ENCODE results near the gene LPIN1. TPM values are rescaled to one million over a fixed set of nuclear protein-coding genes. Genes with fewer than 3 reads are reported as not detected.

The LPIN1 gene
- total and polyA plus RNA-seq, 4 experiments from 2014 or later, result 13.3 to 83.9 (median 51.5) TPM

GRCh38 chr2:11715987-11716652 is 30.3 kb upstream of the LPIN1 start:
- CTCF ChIA-PET (ENCODE audit: partially characterized antibody), result no interaction called here
- Mint-ChIP-seq H3K4me3 (no peak overlapping the region), H3K36me3 (no peaks in the 10 kb centered on the region), H3K27me3 (peaks cover 15 to 16% of the 10 kb centered on the region in 2 donors), H3K27ac (no peak overlapping the region), H3K4me1 (peaks cover 0 to 4% (median 1%) of the 10 kb centered on the region in 4 donors), H3K9me3 (no peaks in the 10 kb centered on the region)
- no peak overlapping the region for H3K4me3 ChIP-seq (ENCODE audit: low read length in 2 of 2)
- no peaks in the 10 kb centered on the region for H3K36me3 ChIP-seq (ENCODE audit: insufficient read depth, low read length)
- H3K27me3 ChIP-seq (ENCODE audit: insufficient read depth, low read length), result peaks cover 5% of the 10 kb centered on the region
- no peak overlapping the region for H3K27ac ChIP-seq (ENCODE audit: low read depth, low read length)
- H3K9me3 ChIP-seq (ENCODE audit: control insufficient read depth in 1 of 2, low read length in 2 of 2), result no peaks in the 10 kb centered on the region
- no peak for DNase-seq
- POLR2A ChIA-PET (ENCODE audit: partially characterized antibody), result no interaction called here
- no peaks in the 10 kb centered on the region for H3K4me1 ChIP-seq (ENCODE audit: insufficient read depth, low read length)
- intact Hi-C loops (cut with micrococcal nuclease), result no loop called here

GRCh38 chr2:11716689-11717321 is 29.6 kb upstream of the LPIN1 start:
- Histone ChIP-seq H3K4me1 (ENCODE audit: insufficient read depth, low read length) (no peaks in the 10 kb centered on the region), H3K27me3 (ENCODE audit: insufficient read depth, low read length) (peaks cover 5% of the 10 kb centered on the region), H3K36me3 (ENCODE audit: insufficient read depth, low read length) (no peaks in the 10 kb centered on the region), H3K4me3 (ENCODE audit: low read length in 2 of 2) (no peak overlapping the region), H3K27ac (ENCODE audit: low read depth, low read length) (no peak overlapping the region), H3K9me3 (ENCODE audit: control insufficient read depth in 1 of 2, low read length in 2 of 2) (no peaks in the 10 kb centered on the region)
- H3K27ac Mint-ChIP-seq, result no peak overlapping the region
- H3K27me3 Mint-ChIP-seq, result peaks cover 15 to 16% of the 10 kb centered on the region in 2 donors
- no peaks in the 10 kb centered on the region for H3K9me3 Mint-ChIP-seq
- ChIA-PET CTCF (ENCODE audit: partially characterized antibody) (interaction anchor here (0.8 kb wide), 1 partner anchor 18 kb away, joined by 3 read pairs; no protein-coding TSS in a partner anchor), POLR2A (ENCODE audit: partially characterized antibody) (no interaction called here)
- H3K4me3 Mint-ChIP-seq, result no peak overlapping the region
- no peaks in the 10 kb centered on the region for H3K36me3 Mint-ChIP-seq
- DNase-seq, result no peak
- peaks cover 0 to 4% (median 1%) of the 10 kb centered on the region in 4 donors for H3K4me1 Mint-ChIP-seq
- intact Hi-C loops (cut with micrococcal nuclease), result no loop called here

- Histone ChIP-seq H3K27me3 (ENCODE audit: insufficient read depth, low read length) (peaks cover 5% of the 10 kb centered on the region), H3K36me3 (ENCODE audit: insufficient read depth, low read length) (no peaks in the 10 kb centered on the region), H3K27ac (ENCODE audit: low read depth, low read length) (no peak overlapping the region), H3K4me1 (ENCODE audit: insufficient read depth, low read length) (no peaks in the 10 kb centered on the region), H3K9me3 (ENCODE audit: control insufficient read depth in 1 of 2, low read length in 2 of 2) (no peaks in the 10 kb centered on the region), H3K4me3 (ENCODE audit: low read length in 2 of 2) (no peak overlapping the region)
- H3K27ac Mint-ChIP-seq, result no peak overlapping the region
- no peaks in the 10 kb centered on the region for H3K36me3 Mint-ChIP-seq
- peaks cover 0 to 4% (median 1%) of the 10 kb centered on the region in 4 donors for H3K4me1 Mint-ChIP-seq
- intact Hi-C loops (cut with micrococcal nuclease), result no loop called here
- peaks cover 15 to 19% of the 10 kb centered on the region in 2 donors for H3K27me3 Mint-ChIP-seq
- no peak overlapping the region for H3K4me3 Mint-ChIP-seq
- no peak for DNase-seq
- ChIA-PET CTCF (ENCODE audit: partially characterized antibody) (interaction anchor here (0.8 to 1.7 kb wide), 3 partner anchors 9 to 61 kb away, joined by 3 to 6 read pairs (median 3); no protein-coding TSS in a partner anchor), POLR2A (ENCODE audit: partially characterized antibody) (no interaction called here)
- H3K9me3 Mint-ChIP-seq, result no peaks in the 10 kb centered on the region
Measured at GRCh38 chr2:11717623-11718022, 28.8 kb upstream of the LPIN1 start.

GRCh38 chr2:11718606-11719005 is 27.8 kb upstream of the LPIN1 start:
- Mint-ChIP-seq H3K27ac (no peak overlapping the region), H3K4me3 (no peak overlapping the region), H3K9me3 (no peaks in the 10 kb centered on the region), H3K4me1 (peaks cover 0 to 4% (median 1%) of the 10 kb centered on the region in 4 donors), H3K27me3 (peaks cover 15 to 19% of the 10 kb centered on the region in 2 donors), H3K36me3 (no peaks in the 10 kb centered on the region)
- CTCF ChIA-PET (ENCODE audit: partially characterized antibody), result interaction anchor here (1.3 to 1.7 kb wide), 3 partner anchors 10 to 60 kb away, joined by 3 to 6 read pairs (median 6); no protein-coding TSS in a partner anchor
- no peak for DNase-seq
- intact Hi-C loops (cut with micrococcal nuclease), result no loop called here
- POLR2A ChIA-PET (ENCODE audit: partially characterized antibody), result no interaction called here
- H3K9me3 ChIP-seq (ENCODE audit: control insufficient read depth in 1 of 2, low read length in 2 of 2), result no peaks in the 10 kb centered on the region
- no peaks in the 10 kb centered on the region for H3K36me3 ChIP-seq (ENCODE audit: insufficient read depth, low read length)
- H3K4me1 ChIP-seq (ENCODE audit: insufficient read depth, low read length), result no peaks in the 10 kb centered on the region
- H3K27ac ChIP-seq (ENCODE audit: low read depth, low read length), result no peak overlapping the region
- no peak overlapping the region for H3K4me3 ChIP-seq (ENCODE audit: low read length in 2 of 2)
- H3K27me3 ChIP-seq (ENCODE audit: insufficient read depth, low read length), result peaks cover 5% of the 10 kb centered on the region

- H3K36me3 Mint-ChIP-seq, result no peaks in the 10 kb centered on the region
- H3K9me3 Mint-ChIP-seq, result no peaks in the 10 kb centered on the region
- no peak overlapping the region for H3K27ac Mint-ChIP-seq
- no peaks in the 10 kb centered on the region for H3K4me1 ChIP-seq (ENCODE audit: insufficient read depth, low read length)
- H3K4me3 ChIP-seq (ENCODE audit: low read length in 2 of 2), result no peak overlapping the region
- peak overlapping the region in 2 of 8 donors; percentile 22 to 40 for H3K4me3 Mint-ChIP-seq
- peaks cover 5% of the 10 kb centered on the region for H3K27me3 ChIP-seq (ENCODE audit: insufficient read depth, low read length)
- POLR2A ChIA-PET (ENCODE audit: partially characterized antibody), result no interaction called here
- H3K27ac ChIP-seq (ENCODE audit: low read depth, low read length), result no peak overlapping the region
- CTCF ChIA-PET (ENCODE audit: partially characterized antibody), result interaction anchor here (0.9 to 1.7 kb wide), 4 partner anchors 25 to 65 kb away, joined by 4 to 6 read pairs (median 5); no protein-coding TSS in a partner anchor
- H3K27me3 Mint-ChIP-seq, result peaks cover 15 to 21% of the 10 kb centered on the region in 2 donors
- DNase-seq, result no peak
- H3K36me3 ChIP-seq (ENCODE audit: insufficient read depth, low read length), result no peaks in the 10 kb centered on the region
- intact Hi-C loops (cut with micrococcal nuclease), result no loop called here
- H3K4me1 Mint-ChIP-seq, result peaks cover 0 to 4% (median 1%) of the 10 kb centered on the region in 4 donors
- H3K9me3 ChIP-seq (ENCODE audit: control insufficient read depth in 1 of 2, low read length in 2 of 2), result no peaks in the 10 kb centered on the region
Measured at GRCh38 chr2:11719230-11719977, 27.0 kb upstream of the LPIN1 start.

GRCh38 chr2:11720752-11721151 is 25.7 kb upstream of the LPIN1 start:
- H3K27ac ChIP-seq (ENCODE audit: low read depth, low read length), result no peak overlapping the region
- Mint-ChIP-seq H3K27me3 (peaks cover 13 to 22% of the 10 kb centered on the region in 2 donors), H3K4me3 (no peak overlapping the region), H3K4me1 (peaks cover 0 to 4% (median 1%) of the 10 kb centered on the region in 4 donors), H3K27ac (no peak overlapping the region), H3K9me3 (no peaks in the 10 kb centered on the region), H3K36me3 (no peaks in the 10 kb centered on the region)
- no peaks in the 10 kb centered on the region for H3K9me3 ChIP-seq (ENCODE audit: control insufficient read depth in 1 of 2, low read length in 2 of 2)
- ChIA-PET CTCF (ENCODE audit: partially characterized antibody) (no interaction called here), POLR2A (ENCODE audit: partially characterized antibody) (no interaction called here)
- intact Hi-C loops (cut with micrococcal nuclease), result no loop called here
- no peak overlapping the region for H3K4me3 ChIP-seq (ENCODE audit: low read length in 2 of 2)
- no peaks in the 10 kb centered on the region for H3K4me1 ChIP-seq (ENCODE audit: insufficient read depth, low read length)
- peaks cover 5% of the 10 kb centered on the region for H3K27me3 ChIP-seq (ENCODE audit: insufficient read depth, low read length)
- no peak for DNase-seq
- H3K36me3 ChIP-seq (ENCODE audit: insufficient read depth, low read length), result no peaks in the 10 kb centered on the region
